Breast epithelium (tissue), 3 donors: ENCODE data around the gene WWTR1.

Experiments
- POLR2AphosphoS5 ChIP-seq, 3 donors: sonication (generic); formaldehyde crosslinking; IDR thresholded peaks; one replicate each; pipeline ENCODE4 v1.6.1; 2017; ENCODE audit warnings: antibody characterized with exemption in 3 of 3
- TF ChIP-seq, protein P1 (sequence below), 3 donors: fragments of 450-650 bp; IDR thresholded peaks; one replicate each; pipeline ENCODE4 v1.5.1; 2016 to 2017; ENCODE audit warnings: antibody characterized with exemption in 3 of 3, mild to moderate bottlenecking in 3 of 3, moderate library complexity in 3 of 3

DNA sequence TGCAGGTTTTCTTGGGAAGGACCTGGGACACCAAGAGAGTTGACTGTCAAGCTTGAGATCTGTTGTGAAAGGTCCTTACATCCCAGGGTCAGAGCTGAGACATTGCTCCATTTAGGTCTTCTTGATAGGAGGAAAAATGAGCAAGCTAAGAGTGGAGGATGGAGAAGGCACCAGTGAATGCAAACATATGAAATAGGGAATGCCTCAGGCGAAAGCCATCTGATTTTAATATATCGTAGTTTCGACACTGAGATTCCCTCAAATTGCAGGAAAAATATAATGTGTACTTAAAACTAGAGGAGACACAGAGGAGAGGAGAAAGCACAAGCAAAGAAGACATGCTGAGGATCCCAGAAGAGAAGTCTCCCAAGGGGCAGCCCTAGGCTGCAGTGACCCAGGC lies 97.8 kb downstream of the WWTR1 start:
- TF ChIP-seq, protein P1, sequence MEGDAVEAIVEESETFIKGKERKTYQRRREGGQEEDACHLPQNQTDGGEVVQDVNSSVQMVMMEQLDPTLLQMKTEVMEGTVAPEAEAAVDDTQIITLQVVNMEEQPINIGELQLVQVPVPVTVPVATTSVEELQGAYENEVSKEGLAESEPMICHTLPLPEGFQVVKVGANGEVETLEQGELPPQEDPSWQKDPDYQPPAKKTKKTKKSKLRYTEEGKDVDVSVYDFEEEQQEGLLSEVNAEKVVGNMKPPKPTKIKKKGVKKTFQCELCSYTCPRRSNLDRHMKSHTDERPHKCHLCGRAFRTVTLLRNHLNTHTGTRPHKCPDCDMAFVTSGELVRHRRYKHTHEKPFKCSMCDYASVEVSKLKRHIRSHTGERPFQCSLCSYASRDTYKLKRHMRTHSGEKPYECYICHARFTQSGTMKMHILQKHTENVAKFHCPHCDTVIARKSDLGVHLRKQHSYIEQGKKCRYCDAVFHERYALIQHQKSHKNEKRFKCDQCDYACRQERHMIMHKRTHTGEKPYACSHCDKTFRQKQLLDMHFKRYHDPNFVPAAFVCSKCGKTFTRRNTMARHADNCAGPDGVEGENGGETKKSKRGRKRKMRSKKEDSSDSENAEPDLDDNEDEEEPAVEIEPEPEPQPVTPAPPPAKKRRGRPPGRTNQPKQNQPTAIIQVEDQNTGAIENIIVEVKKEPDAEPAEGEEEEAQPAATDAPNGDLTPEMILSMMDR (IDR thresholded peaks at IDR 0.05) = no peak
- no peak for TF ChIP-seq POLR2AphosphoS5 (IDR thresholded peaks at IDR 0.05)
